HCT116 (cell line): Measurements from ENCODE around the gene CLDN1.

Experiments used
- CTCF ChIP-seq, 3 experiments: fragments of 200-600 bp in 1 of 3; sonication (generic) in 1 of 3; IDR thresholded peaks in 2 of 3; conservative IDR thresholded peaks in 1 of 3; 2 replicates each; pipeline ENCODE4 v1.5.1; 2012 to 2017; ENCODE audit warnings: low read depth in 2 of 3, low read length in 2 of 3, antibody characterized with exemption in 1 of 3, borderline replicate concordance in 1 of 3, control low read depth in 1 of 3, mild to moderate bottlenecking in 1 of 3, mixed read lengths in 1 of 3, mixed run types in 1 of 3, moderate library complexity in 1 of 3; ENCODE audit not compliant: insufficient read depth in 1 of 3
- EGR1 ChIP-seq: IDR thresholded peaks from 2 replicates; pipeline ENCODE4 v1.6.1; 2012; ENCODE audit warnings: low read depth
- EZH2phosphoT487 ChIP-seq: fragments of 200-600 bp; IDR thresholded peaks from 2 replicates; pipeline ENCODE4 v1.6.1; 2018; ENCODE audit warnings: antibody characterized with exemption, borderline replicate concordance

- no peak for TF ChIP-seq EGR1
- no peak for TF ChIP-seq CTCF (IDR thresholded peaks at IDR 0.05 in 2 of 3, conservative IDR thresholded peaks at IDR 0.05 in 1 of 3; ENCODE audit: borderline replicate concordance in 1 of 3, insufficient read depth in 1 of 3, low read depth in 2 of 3, low read length in 2 of 3)
- TF ChIP-seq EZH2phosphoT487, result no peak
These were observed 12.8 kb downstream of the CLDN1 start for GRCh38 chr3:190309414-190309813.
